Stimulated activated CD8-positive, alpha-beta memory T cell treated with anti-CD3 and anti-CD28 coated beads, Interleukin-2, amount 100 ng/mL, for 1 hour (primary cell): Measurements from ENCODE around the gene ZNF70.

Source experiments
- DNase-seq, 2 donors: peaks; one replicate each; pipeline ENCODE4 v3.0.0-alpha.2; 2020; ENCODE audit warnings: low read depth in 2 of 2

The ZNF70 gene

DNA sequence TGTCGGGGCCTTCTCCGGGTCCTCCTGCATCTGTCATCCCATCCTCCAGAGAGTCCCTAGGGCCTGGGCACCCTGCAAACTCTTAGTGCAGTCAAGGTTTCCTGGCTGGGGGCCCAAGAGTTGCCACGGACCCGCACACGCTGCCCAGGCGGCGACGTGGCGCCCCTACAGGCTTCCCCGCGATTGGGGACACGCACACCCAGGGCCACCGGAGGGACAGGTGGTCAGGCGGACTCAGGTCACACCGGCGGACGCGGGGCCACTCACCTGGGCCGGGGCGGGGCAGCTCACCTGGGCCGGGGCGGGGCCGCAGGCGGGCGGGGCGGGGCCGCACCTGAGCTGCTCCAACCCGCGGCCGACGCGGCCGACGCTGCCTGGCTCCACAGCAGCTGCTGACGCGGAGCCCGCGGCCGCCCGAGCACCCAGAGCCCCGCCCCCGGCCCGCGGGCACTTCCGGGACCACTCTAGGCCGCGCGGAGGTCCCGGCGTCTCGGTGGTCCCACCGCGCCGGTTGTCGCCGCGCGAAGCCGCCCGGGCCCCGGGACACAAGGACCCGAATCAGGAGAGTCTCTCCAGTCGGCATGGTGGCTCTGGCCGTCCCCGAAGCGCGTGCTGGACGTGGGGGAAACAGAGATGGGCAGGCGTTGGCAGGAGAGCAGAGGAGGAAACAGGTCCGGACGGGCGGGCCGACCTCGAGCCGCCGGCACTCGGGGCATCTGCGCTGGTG lies at the start of gene ZNF70:
Gene ZNF70, minus strand, starts transcription at position 399 of the 727 bp plus-strand sequence. CDS start 5,972 bp downstream, outside the sequence.
- DNase-seq = peak; percentile 72 to 75

DNA sequence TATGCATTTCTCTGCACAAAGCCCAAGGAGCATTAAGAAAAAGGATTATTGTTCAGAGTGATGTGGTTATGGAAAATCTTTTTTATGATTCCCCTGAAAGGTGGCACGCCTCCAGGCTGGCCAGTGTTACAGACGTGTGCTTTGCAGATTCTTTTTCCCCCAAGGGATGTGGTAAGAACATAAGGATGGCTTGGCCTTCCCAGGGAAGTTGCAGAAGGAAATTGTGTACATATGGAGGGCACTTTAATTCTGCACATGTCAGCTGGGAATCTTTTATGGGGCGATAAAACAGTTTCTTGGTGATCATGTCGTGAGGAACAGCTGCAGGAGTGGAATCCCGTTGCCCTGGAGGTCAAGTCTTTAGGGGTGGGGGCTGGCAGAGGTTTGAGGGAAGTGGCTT lies 45.5 kb upstream of the ZNF70 start:
- no peak for DNase-seq

DNA sequence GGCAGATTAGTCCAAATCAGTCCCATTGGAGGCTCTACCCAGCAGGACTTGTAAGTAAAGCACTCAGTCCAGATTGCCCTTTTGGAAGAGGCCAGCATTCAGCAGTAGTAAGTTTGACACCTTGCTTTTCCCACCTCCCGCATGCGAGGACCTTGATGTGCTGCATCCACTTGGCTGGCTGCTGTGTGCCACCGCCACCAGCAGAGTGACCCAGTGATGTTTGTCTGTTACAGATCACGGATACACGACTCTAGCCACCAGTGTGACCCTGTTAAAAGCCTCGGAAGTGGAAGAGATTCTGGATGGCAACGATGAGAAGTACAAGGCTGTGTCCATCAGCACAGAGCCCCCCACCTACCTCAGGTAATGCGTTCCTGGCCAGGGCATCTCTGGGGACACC lies 42.4 kb upstream of the ZNF70 start:
- no peak for DNase-seq

DNA sequence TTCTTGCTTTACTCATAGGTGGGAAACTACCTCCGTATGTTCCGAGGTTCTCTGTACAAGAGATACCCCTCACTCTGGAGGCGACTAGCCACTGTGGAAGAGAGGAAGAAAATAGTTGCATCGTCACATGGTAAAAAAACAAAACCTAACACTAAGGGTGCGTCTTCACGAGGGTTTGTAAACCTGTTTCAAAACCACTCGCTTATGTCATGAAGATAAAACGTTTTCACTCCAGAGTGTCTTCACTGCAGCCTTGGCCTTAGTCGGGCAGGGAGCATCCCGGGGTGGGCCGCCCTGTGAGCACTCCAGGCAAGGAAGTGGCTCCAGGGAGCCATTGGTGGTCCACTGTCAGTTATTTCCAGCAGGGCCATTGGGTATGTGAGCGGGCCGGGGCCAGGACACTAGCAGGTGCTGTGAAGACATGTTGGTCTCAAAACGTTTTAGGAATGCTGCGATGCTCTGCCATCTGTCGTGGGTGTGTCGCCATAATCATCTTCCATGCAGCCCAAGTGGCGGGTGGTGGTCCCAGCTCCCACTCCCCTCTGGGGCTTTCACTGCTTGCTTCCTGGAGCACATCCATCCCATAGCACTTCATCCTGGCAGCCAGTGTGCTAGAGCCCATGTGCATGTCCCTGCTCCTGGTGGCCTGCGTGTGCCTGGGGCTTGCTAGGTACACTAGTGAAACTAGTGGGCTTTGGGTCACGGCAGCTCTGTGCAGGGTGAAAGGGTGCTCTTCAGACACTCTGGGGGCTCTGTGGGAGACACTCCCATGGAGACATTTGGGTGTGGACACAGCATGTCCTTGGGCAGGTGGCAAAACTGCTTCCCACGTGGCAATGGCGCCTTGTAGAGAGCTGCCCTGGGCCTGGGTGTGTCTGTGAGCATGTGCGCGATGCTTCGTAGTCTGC lies 41.1 kb upstream of the ZNF70 start:
- DNase-seq = no peak

DNA sequence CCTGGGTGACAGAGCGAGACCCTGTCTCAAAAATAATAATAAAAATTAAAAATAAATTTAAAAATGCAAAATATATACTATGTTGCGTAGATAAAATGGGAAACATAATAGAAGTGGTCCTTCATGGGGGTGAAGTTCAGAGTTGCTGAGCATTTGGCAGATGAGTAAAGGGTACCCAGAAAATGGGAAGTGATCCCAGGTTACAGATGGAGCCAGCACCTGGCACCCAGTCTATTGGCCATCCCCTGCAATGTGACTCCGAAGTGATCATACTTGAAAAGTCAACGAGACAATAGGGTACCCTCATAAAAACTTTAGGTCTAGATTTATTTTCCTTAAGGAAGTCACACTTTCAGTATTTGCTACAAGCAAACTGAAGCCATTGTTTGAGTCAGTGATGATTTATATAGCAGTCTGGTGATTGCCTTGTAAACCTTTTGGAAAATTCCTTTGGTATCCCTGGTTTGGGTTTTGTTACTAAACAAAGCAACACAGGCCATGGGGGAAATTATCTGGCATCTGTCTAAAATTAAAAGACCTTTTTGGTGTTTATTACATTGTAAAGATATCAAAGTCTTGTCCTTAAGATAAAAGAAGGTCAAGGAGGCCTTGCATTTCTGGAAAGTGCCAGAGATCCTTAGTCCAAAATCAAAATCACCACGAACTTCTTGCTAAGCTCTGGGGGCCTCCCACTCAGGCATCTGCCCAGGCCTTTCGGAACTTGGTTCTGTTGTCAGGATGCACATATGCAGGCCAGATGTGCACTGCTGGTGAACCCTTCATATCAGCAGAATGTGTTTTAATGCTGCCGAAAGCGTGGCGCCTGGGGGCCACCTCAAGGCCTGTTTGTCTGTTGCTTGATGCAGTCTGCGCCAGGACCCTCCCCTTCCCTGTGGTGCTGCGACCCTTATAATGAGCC lies 40.2 kb upstream of the ZNF70 start:
- no peak for DNase-seq

DNA sequence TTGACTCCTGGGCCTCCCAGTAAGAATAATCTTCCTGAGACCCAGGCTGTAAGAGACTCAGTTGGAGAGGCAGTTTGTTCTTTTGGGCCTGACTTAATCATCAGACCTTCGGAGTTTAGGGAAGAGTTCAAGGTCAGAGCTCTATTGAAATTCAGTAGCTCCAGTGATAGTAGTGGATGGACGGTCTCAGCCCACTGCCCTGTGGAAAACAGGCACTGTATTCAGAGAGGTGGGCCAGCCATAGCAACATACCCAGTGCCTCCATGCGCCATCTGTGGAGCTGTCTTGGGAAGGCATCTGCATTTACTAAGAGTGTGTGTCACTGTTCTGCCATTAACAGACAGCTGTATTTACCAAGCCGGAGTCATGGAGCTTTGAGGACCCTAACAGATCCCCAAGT lies 38.7 kb upstream of the ZNF70 start:
- no peak for DNase-seq

DNA sequence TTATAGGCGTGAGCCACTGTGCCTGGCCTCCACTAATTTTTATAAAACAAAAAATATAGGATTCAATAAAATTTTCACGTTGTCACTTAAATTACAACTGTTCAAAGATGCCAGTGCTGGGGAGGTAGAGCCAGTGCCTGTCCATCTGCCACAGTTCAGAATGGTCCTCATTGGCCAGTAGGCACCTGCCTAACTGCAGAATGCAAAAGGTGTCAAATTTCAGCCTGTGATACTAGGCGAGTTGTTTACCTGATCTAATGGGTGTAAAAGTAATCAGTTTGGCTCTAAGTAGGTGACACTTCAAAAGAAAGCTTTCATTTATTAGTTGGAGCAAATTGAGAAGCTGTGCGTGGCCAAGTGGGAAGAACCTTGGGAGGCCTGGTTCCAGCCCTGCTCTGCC lies 38.2 kb upstream of the ZNF70 start:
- DNase-seq = no peak

DNA sequence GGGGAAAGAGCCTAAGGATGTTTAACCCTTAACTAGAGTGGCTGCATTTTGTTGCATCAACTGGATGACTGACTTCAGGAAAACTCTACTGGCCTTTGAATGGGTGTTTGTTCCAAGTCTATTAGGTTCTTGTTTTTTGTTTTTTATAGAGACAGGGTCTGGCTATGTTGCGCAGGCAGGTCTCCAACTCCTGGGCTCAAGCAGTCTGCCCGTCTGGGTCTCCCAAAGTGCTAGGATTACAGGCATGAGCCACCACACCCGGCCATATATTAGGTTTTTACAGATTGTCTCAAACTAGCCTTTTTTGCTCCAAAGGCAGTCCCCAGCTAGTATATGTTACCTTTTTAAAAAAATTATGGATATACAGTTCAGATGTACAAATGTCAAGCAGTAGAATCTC lies 37.0 kb upstream of the ZNF70 start:
- DNase-seq = no peak

DNA sequence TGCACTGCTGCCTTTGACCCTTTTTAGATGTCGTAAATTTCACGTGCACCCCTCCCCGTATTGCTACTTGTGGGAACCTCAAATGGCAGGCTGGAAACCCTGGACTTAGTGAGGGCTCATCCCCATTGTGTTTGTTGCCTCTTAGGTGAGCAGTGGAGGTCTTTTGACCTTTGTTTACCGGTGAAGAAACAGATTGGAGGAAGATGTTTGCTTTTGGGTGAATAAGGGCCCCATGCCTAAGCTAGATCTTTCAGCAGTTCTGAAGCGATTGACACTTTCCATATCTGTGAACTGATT lies 36.6 kb upstream of the ZNF70 start:
- DNase-seq = no peak

DNA sequence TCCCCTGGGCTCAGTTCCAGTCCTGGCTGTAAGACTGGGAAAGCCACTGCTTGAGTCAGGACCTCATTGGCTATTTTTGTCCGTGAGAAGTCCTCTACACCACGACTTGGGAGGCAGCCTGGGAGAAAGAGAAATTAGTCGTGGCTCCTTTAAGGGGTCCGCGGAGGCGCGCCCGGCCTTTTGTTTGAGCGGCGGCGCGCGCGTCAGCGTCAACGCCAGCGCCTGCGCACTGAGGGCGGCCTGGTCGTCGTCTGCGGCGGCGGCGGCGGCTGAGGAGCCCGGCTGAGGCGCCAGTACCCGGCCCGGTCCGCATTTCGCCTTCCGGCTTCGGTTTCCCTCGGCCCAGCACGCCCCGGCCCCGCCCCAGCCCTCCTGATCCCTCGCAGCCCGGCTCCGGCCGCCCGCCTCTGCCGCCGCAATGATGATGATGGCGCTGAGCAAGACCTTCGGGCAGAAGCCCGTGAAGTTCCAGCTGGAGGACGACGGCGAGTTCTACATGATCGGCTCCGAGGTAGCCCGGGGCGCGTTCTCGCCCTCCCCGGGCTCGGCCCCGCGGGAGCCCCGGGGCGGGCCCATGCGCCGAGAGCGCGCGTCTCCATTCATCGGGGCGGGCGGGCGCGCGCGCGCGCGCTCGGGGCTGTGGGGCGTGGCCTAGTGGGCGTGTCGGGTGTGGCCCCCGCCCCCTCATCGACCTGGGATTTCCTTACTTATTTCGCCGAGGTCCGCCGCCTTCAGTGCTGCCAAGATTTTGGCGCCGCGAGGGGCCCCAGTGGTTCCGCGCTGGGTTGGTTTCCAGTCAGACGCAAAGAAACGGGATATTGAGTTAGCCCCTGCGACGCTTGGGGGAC lies 36.1 kb upstream of the ZNF70 start, which contains the start of gene SMARCB1:
Gene SMARCB1, plus strand, starts transcription at position 215 of the 848 bp plus-strand sequence. Its CDS starts 204 bp downstream, at position 419.
- DNase-seq = peak; percentile 81 to 85

DNA sequence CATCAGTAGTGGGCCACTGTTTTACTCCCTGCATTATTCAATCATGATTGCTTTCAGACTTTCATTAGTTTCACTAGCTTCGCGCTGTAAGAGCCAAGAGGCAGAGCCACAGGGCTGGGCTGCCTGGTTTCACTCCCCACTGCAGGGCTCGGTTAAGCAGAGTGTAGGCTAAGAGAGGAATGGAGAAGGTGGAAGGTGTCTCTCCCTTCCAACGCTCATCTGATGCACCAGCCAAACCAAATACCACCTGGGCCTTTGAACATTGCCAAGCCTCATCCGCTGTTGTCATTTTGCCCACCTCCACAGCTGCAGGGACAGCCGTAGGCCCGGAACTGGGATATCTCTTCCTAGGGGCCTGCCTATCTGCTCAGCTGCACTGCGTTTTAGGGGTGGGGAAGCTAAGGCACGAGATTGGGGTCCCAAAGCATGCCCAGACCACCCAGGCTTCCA lies 35.4 kb upstream of the ZNF70 start:
- DNase-seq = no peak

DNA sequence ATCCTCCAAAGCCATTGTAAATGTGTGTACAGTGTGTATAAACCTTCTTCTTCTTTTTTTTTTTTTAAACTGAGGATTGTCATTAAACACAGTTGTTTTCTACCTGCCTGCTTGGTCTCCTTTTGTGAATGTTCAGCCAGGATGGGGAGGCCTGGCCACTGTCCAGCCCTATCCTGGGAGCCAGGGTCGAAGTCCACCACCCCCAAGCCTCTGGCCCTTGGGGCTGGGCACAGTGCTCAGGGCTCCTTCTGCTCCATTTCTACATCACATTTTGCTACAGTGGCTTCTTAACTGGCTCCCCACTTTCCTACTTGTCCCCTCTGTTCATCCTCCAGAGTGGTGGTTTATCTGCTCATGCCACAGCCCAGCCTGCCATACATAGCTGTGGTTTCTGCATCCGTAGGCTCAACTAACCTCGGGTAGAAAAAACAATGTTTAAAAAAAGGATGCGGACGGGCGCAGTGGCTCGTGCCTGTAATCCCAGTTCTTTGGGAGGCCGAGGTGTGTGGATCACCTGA lies 33.4 kb upstream of the ZNF70 start:
- no peak for DNase-seq

DNA sequence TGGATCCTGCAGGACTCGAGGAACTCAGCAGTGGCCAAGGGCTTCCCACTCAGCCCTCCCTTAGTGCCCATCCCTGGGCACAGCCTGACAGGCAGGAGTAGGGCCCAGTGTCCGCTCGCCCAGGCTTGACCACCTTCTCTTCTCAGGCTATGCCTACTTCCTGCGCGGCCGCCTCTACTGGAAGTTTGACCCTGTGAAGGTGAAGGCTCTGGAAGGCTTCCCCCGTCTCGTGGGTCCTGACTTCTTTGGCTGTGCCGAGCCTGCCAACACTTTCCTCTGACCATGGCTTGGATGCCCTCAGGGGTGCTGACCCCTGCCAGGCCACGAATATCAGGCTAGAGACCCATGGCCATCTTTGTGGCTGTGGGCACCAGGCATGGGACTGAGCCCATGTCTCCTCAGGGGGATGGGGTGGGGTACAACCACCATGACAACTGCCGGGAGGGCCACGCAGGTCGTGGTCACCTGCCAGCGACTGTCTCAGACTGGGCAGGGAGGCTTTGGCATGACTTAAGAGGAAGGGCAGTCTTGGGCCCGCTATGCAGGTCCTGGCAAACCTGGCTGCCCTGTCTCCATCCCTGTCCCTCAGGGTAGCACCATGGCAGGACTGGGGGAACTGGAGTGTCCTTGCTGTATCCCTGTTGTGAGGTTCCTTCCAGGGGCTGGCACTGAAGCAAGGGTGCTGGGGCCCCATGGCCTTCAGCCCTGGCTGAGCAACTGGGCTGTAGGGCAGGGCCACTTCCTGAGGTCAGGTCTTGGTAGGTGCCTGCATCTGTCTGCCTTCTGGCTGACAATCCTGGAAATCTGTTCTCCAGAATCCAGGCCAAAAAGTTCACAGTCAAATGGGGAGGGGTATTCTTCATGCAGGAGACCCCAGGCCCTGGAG lies 32.6 kb upstream of the ZNF70 start:
- DNase-seq = no peak

DNA sequence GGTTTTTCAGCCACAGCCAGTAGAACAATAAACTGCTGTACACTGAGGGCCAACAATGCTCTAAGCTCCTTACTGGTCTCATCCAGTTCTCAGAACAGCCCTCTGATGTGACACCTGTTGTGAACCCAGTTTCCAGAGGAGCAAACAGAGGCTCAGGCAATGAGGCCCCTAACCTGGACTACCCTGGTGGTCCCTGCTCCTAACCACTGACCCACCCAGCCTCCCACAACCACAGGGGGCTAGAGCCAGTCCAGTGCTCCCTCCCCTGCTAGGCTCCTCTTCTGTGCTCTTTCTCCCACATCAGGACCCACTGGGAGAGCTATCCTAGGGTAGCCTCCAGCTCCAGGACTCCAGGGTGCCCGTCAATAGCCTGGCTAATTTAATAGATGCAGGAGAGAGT lies 31.8 kb upstream of the ZNF70 start:
- DNase-seq = no peak

DNA sequence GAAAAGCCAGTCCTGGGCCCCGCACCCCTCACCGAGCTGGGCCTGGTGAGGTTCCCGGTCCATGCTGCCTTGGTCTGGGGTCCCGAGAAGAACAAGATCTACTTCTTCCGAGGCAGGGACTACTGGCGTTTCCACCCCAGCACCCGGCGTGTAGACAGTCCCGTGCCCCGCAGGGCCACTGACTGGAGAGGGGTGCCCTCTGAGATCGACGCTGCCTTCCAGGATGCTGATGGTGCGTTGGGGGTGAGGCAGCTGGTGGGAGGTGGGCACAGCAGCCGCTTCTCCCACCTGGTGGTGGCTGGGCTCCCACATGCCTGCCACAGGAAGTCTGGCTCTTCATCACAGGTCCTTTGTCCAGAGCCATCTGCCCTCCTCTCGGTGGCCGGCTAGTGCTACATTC lies 31.3 kb upstream of the ZNF70 start:
- DNase-seq = no peak

DNA sequence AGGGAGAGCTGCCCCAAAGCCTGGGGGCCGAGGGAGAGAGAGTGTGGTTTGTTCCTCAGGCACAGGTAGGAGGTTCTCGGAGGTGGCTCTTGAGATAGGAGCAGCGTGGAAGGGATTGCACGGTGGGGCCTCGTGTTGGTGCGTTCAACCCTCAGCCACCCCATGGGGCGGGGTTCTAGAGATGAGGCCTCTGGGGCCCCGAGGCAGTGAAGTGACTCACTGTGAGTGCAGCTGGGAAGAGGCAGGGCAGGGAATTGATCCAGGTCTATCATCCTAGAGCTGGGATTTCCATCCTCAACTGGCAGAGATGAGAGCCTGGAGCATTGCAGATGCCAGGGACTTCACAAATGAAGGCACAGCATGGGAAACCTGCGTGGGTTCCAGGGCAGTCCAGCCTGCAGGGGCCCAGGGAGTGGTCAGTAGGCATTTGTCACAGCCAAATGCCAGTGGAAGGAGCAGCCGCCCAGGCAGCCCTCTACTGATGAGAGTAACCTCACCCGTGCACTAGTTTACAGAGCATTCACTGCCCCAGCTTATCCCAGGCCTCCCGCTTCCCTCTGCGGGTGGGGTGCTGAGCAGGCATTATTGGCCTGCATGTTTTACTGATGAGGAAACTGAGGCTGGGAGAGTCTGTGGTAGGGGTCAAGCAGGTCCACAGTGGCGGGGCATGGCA lies 30.7 kb upstream of the ZNF70 start:
- DNase-seq = no peak

DNA sequence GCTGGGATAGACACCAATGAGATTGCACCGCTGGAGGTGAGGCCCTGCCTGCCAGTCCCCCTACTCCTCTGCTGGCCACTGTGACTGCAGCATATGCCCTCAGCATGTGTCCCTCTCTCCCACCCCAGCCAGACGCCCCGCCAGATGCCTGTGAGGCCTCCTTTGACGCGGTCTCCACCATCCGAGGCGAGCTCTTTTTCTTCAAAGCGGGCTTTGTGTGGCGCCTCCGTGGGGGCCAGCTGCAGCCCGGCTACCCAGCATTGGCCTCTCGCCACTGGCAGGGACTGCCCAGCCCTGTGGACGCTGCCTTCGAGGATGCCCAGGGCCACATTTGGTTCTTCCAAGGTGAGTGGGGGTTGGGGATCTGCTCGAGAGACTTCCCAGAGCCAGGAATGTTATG lies 30.2 kb upstream of the ZNF70 start:
- no peak for DNase-seq

DNA sequence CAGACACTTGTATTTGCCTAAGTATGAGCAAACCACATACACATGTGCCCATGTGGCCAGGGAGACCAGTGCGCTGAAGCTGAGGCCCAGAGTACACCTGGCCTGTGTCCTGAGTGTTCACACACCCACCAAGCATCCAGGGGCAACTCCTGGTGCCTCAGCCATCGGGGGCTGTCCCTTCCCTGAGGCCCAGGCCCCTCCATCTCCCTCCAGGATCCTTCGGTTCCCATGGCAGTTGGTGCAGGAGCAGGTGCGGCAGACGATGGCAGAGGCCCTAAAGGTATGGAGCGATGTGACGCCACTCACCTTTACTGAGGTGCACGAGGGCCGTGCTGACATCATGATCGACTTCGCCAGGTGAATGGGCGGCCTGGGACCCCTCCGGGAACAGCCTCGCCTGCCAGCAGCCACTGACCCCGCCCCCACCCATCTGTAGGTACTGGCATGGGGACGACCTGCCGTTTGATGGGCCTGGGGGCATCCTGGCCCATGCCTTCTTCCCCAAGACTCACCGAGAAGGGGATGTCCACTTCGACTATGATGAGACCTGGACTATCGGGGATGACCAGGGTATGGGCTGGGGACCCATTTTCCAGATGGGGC lies 29.3 kb upstream of the ZNF70 start:
- no peak for DNase-seq

DNA sequence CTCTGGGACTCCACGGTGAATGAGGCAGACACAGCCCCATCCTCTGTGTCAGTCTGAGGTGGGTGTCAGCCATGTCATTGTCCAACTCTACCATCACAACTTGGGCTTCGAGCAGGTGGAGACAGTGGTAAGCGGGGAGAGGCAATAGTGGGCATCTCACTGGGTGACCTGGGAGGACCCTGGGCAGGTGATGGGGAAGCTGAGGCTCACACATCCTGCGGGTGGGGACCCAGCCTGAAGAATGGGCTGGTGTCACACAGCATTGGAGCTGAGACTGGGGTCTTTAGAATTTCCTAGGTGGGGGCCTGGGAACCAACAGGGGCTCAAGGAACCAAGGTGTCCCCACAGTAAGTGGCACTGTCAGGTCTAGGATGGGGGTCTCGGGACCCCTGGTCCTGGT lies 28.8 kb upstream of the ZNF70 start:
- no peak for DNase-seq
